ENCODE data around the gene FNDC3A.
"Not testable (repeated sequence)": the region's sequence is repeated elsewhere in the genome, so short reads cannot be mapped to it uniquely, and the experiment has no call there.

FNDC3A gene

GRCh38 chr13:49040872-49041271 lies 65.2 kb downstream of the FNDC3A start:
- no peak for DNase-seq (ENCODE audit: low read depth in 4 of 4, low spot score in 1 of 4)

DNA sequence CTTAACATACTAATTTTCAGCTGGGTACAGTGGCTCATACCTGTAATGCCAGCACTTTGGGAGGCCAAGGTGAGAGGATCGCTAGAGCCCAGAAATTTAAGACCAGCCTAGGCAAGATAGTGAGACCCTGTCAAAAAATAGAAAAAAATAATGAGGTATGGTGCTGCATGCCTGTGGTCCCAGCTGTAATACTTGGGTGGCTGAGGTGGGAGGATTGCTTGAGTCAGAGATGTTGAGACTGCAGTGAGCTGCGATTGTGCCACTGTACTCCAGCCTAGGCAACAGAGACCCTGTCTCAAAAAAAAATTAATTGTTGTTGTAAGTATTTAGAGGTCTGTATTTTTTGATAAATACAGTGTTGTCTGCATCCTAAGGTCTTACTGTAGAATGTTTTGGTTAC lies 66.8 kb downstream of the FNDC3A start:
- no peak for DNase-seq (ENCODE audit: low read depth in 4 of 4, low spot score in 1 of 4)

GRCh38 chr13:49044008-49044407 lies 68.3 kb downstream of the FNDC3A start:
- DNase-seq (ENCODE audit: low read depth in 4 of 4, low spot score in 1 of 4), result no peak

- DNase-seq (ENCODE audit: low read depth in 4 of 4, low spot score in 1 of 4), result no peak
Observed at GRCh38 chr13:49044836-49045235, 69.1 kb downstream of the FNDC3A start.

GRCh38 chr13:49046002-49046401 lies 70.3 kb downstream of the FNDC3A start:
- no peak for DNase-seq (ENCODE audit: low read depth in 4 of 4, low spot score in 1 of 4)

- no peak for DNase-seq (ENCODE audit: low read depth in 4 of 4, low spot score in 1 of 4)
Observed at GRCh38 chr13:49046519-49046918, 70.8 kb downstream of the FNDC3A start.

DNA sequence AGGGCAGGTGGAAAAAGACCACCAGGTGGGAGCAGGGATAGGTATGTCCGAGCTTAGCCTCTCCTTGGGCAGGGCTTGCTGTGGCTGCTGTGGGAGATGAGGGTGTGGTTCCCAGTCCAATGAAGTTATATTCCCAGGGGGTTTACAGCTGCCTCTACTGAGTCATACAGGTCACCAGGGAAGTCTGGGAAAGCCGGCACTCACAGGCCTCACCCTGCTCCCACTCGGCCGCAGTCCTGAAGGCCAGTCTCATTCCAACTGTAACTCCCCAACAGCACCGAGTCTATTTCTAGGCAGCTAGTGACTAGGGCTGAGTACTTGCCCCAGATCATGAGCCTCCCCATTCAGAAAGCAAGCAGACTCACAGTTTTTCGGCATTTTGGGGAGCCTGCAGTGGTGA lies 77.1 kb downstream of the FNDC3A start:
- DNase-seq (ENCODE audit: low read depth in 4 of 4, low spot score in 1 of 4), result no peak

DNA sequence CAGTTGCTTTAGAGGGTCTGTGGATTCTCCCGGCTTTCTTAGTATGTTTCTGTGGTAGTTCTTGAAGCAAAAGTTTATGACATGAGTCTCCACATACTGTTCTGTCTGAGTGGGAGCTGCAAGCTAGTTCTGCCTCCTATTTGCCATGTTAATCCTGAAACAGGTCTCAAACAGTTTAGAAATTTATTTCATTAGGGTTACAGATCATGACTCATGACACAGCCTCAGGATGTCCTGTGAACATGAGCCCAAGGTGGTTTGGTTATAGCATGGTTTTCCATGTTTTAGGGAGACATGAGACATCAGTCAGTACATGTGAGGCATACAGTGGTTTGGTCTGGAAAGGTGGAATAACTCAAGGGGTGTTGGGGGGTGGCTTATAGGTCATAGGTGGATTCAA lies 77.5 kb downstream of the FNDC3A start:
- no peak for DNase-seq (ENCODE audit: low read depth in 4 of 4, low spot score in 1 of 4)

DNA sequence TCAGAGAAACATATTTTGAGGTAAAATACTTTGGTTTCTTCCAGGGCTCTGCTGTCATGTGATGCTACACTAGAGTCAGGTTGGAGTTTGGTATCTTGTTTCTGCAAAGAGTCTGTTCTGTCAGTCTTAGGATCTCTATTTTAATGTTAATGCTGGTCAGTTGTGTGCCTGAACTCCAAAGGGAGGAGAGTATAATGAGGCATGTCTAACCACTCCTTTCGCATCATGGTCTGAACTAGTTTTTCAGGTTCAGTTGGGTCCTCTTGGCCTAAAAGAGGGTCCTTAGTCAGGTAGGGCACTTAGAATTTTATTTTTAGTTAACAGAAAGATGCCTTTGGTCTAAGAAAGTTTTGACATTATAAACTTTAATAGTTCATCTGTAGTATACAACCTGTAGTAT lies 78.2 kb downstream of the FNDC3A start:
- no peak for DNase-seq (ENCODE audit: low read depth in 4 of 4, low spot score in 1 of 4)

GRCh38 chr13:49055021-49055420 lies 79.3 kb downstream of the FNDC3A start:
- DNase-seq (ENCODE audit: low read depth in 4 of 4, low spot score in 1 of 4), result no peak

- no peak for DNase-seq (ENCODE audit: low read depth in 4 of 4, low spot score in 1 of 4)
Observed at GRCh38 chr13:49057176-49057575, 81.5 kb downstream of the FNDC3A start.

DNA sequence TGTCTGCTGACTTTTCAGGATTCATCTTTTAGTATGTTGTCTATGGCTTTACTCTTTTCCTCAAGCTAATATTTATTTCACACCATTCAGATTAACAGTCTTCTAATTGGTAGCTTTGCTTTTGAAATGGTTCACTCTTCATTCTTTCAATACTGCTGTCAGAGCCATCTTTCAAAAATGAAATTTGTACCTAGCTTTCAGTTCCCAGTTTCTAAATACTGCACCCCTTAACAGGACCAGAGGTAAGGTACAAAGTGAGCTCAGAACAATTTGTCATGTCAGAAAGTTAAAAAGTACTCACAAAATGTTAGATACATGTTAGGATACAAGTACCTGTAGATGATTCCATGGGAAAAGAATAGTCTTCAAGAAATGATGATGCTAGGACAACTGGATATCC lies 83.0 kb downstream of the FNDC3A start:
- DNase-seq (ENCODE audit: low read depth in 4 of 4, low spot score in 1 of 4), result no peak

DNA sequence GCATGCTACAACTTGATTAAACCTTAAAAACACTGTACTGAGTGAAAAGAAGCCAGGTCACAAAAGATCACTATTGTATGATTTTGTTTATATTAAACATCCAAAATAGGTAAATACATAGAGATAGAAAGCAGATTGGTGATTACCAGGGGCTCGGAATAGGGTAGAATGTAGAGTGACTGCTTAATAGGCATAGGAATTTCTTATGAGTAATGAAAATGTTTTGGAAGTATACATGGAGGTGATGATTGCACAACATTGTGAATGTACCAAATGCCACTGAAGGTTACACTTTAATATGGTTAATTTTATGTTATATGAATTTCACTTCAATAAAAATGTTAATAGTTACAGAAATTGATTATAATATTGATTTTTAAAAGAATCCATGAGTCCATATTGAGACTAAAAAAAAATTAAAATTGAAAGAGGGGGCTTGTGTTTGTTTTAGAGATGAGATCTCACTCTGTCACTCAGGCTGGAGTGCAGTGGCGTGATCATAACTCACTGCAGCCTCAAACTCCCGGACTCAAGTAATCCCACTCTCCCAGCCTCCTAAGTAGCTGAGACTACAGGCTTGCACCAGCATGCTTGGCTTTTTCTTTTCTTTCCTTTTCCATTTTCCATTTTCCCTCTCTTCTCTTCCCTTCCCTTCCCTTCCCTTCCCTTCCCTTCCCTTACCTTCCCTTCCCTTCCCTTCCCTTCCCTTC lies 85.1 kb downstream of the FNDC3A start:
- no peak for DNase-seq (ENCODE audit: low read depth in 4 of 4, low spot score in 1 of 4)

DNA sequence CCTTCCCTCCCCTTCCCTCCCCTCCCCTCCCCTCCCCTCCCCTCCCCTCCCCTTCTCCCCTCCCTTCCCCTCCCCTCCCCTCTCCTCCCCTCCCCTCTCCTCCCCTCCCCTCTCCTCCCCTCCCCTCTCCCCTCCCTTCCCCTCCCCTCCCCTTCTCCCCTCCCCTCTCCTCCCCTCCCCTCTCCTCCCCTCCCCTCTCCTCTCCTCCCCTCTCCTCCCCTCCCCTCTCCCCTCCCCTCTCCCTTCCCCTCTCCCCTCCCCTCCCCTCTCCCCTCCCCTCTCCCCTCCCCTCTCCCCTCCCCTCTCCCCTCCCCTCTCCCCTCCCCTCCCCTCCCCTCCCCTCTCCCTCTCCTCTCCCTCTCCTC lies 85.7 kb downstream of the FNDC3A start:
- not testable (repeated sequence) for DNase-seq (ENCODE audit: low read depth in 4 of 4, low spot score in 1 of 4)

GRCh38 chr13:49062297-49062896 lies 86.7 kb downstream of the FNDC3A start:
- DNase-seq (ENCODE audit: low read depth in 4 of 4, low spot score in 1 of 4), result no peak

- DNase-seq (ENCODE audit: low read depth in 4 of 4, low spot score in 1 of 4), result no peak
Observed at GRCh38 chr13:49063011-49063410, 87.3 kb downstream of the FNDC3A start.

GRCh38 chr13:49063497-49063896 lies 87.8 kb downstream of the FNDC3A start:
- no peak for DNase-seq (ENCODE audit: low read depth in 4 of 4, low spot score in 1 of 4)

DNA sequence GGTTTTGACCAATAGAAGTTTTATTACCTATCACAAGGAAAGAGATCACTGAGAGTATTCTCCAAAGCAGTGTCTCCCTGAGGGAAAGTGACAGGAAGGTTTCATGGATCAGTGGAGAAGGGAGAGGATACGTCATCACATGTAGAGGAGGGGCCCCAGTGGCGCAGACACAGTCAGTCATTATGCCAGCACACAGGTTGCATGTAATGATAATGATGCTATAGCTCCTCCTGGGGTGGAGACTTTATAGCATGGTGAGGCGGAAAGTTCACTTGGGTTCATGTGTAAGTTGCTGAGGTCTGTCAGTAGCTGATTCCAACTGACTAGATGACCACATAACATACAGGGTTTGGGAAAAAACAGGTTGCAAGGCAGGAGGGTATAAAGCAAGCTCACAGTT lies 88.8 kb downstream of the FNDC3A start:
- DNase-seq (ENCODE audit: low read depth in 4 of 4, low spot score in 1 of 4), result no peak

- DNase-seq (ENCODE audit: low read depth in 4 of 4, low spot score in 1 of 4), result no peak
Observed at GRCh38 chr13:49066856-49067255, 91.1 kb downstream of the FNDC3A start.

- not testable (repeated sequence) for DNase-seq (ENCODE audit: low read depth in 4 of 4, low spot score in 1 of 4)
Observed at GRCh38 chr13:49068498-49068897, 92.8 kb downstream of the FNDC3A start.

DNA sequence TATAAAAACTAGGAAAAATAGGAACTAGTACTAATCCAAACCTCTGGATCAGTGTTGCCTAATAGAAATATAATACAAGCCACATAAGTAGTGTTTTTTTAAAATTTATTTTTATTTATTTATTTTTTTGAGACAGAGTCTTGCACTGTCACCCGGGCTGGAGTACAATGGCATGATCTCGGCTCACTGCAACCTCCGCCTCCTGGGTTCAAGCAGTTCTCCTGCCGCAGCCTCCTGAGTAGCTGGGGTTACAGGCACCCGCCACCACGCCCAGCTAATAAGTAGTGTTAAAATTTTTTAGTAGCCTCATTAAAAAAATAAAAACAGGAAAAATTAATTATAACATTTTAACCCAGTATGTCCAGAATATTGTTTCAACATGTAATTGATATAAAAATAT lies 94.3 kb downstream of the FNDC3A start:
- DNase-seq (ENCODE audit: low read depth in 4 of 4, low spot score in 1 of 4), result not testable (repeated sequence)

DNA sequence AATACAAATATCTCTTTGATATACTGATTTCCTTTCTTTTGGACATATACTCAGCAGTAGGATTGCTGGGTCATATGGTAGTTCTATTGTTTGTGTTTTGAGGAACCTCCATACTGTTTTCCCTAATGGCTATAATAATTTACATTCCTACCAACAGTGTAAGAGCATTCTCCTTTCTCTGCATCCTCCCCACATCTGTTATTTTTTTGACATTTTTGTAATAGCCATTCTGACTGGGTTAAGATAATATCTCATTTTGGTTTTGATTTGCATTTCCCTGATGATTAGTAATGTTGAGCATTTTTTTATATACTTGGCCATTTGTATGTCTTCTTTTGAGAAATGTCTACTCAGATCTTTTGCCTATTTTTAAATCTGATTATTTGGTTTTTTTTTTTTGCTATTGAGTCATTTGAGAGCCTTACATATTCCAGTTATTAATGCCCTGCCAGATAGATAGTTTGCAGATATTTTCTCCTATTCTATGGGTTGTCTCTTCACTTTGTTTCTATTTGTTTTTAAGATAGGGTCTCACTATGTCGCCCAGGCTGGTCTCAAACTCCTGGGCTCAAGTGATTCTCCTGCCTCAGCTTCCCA lies 95.7 kb downstream of the FNDC3A start:
- no peak for DNase-seq (ENCODE audit: low read depth in 4 of 4, low spot score in 1 of 4)

Data from stimulated activated CD4-positive, alpha-beta T cell treated with anti-CD3 and anti-CD28 coated beads, Interleukin-1b, Interleukin-23, amount 100 ng/mL, for 24 hours (primary cell).